Endothelial cell of umbilical vein (primary cell): ENCODE data around the gene CRY2. TPM values are rescaled to one million over a fixed set of nuclear protein-coding genes. Genes with fewer than 3 reads are reported as not detected.

Experiments used
- BruUV-seq: library from RNA; stranded (reverse); fragments of 400-500 nt; replicated peaks from 2 replicates; lab custom pipeline; 2021; lab: Mats Ljungman, UMichigan
- CTCF ChIA-PET: fragments of 300-600, 350-600 bp; sonication (Branson Sonifier 250); formaldehyde crosslinking; loops from one replicate; lab custom pipeline; 2021; ENCODE audit warnings: antibody characterized with exemption, inconsistent platforms; lab: Charles Lee
- POLR2A ChIA-PET: fragments of 300-600, 350-600 bp; sonication (Branson Sonifier 250); formaldehyde crosslinking; loops from one replicate; lab custom pipeline; 2021; ENCODE audit warnings: antibody characterized with exemption, inconsistent platforms; lab: Charles Lee
- DNase-seq: peaks from one replicate; pipeline ENCODE4 v3.0.0-alpha.2; 2011; ENCODE audit warnings: low read depth, low spot score
- FAIRE-seq: peaks from 2 replicates; lab custom pipeline; 2011; peaks lifted over from hg19 to GRCh38; lab: Jason Lieb, UNC
- H2AFZ ChIP-seq: 2 replicates; pipeline ENCODE4 v1.6.0; 2012; ENCODE audit warnings: low read depth, low read length, control low read depth, inconsistent platforms
- H3K27ac ChIP-seq: 2 replicates; pipeline ENCODE4 v1.5.1; 2011; ENCODE audit warnings: low read depth, mild to moderate bottlenecking, control low read depth, low read length, moderate library complexity; ENCODE audit not compliant: insufficient read depth
- H3K27me3 ChIP-seq, 2 experiments: 2 replicates each; pipeline versions ENCODE4 v1.6.0 to v1.6.1; 2011; ENCODE audit warnings: low read length in 2 of 2, mixed read lengths in 1 of 2; ENCODE audit not compliant: control insufficient read depth in 2 of 2, insufficient read depth in 2 of 2
- H3K36me3 ChIP-seq, 2 experiments: 2 replicates in 1 of 2; 3 replicates in 1 of 2; pipeline ENCODE4 v1.5.1; 2011; ENCODE audit warnings: low read length in 2 of 2, mild to moderate bottlenecking in 1 of 2, moderate library complexity in 1 of 2; ENCODE audit not compliant: control insufficient read depth in 2 of 2, insufficient read depth in 2 of 2; ENCODE audit errors: extremely low read depth in 1 of 2
- H3K4me1 ChIP-seq: 3 replicates; pipeline ENCODE4 v1.5.1; 2011; ENCODE audit warnings: mild to moderate bottlenecking, low read length; ENCODE audit not compliant: control insufficient read depth, insufficient read depth; ENCODE audit errors: extremely low read depth
- H3K4me2 ChIP-seq: 2 replicates; pipeline ENCODE4 v1.6.1; 2011; ENCODE audit warnings: low read length, control low read depth, mixed read lengths; ENCODE audit not compliant: insufficient read depth
- H3K4me3 ChIP-seq, 3 experiments: fragments of 200-600 bp in 1 of 3; sonication (generic), shearing (Covaris generic) in 1 of 3; replicated peaks in 1 of 3; 2 replicates each; pipeline ENCODE4 v1.5.1; 2011 to 2016; ENCODE audit warnings: control low read depth in 3 of 3, low read length in 3 of 3, mild to moderate bottlenecking in 2 of 3, inconsistent platforms in 1 of 3, low read depth in 1 of 3, moderate library complexity in 1 of 3; ENCODE audit not compliant: insufficient read depth in 1 of 3
- H3K79me2 ChIP-seq: 2 replicates; pipeline ENCODE4 v1.6.0; 2012; ENCODE audit warnings: low read length, inconsistent platforms; ENCODE audit not compliant: control insufficient read depth, insufficient read depth
- H3K9ac ChIP-seq: replicated peaks from 2 replicates; pipeline ENCODE3; 2011; ENCODE audit warnings: low read length, control low read depth; ENCODE audit not compliant: insufficient read depth; ENCODE audit errors: extremely low read depth
- H3K9me1 ChIP-seq: replicated peaks from 3 replicates; pipeline ENCODE4 v1.6.0; 2011; ENCODE audit warnings: mild to moderate bottlenecking, low read length; ENCODE audit not compliant: control insufficient read depth, insufficient read depth; ENCODE audit errors: extremely low read depth
- H3K9me3 ChIP-seq: replicated peaks from 2 replicates; pipeline ENCODE4 v1.5.1; 2012; ENCODE audit warnings: low read length, inconsistent platforms; ENCODE audit not compliant: control insufficient read depth, insufficient read depth
- H4K20me1 ChIP-seq: replicated peaks from 2 replicates; pipeline ENCODE3; 2011; ENCODE audit warnings: mild to moderate bottlenecking, low read length; ENCODE audit not compliant: control insufficient read depth, insufficient read depth; ENCODE audit errors: extremely low read depth
- CTCF ChIP-seq, 2 donors: IDR thresholded peaks; 1 replicate in 1 of 2; 2 replicates in 1 of 2; pipeline ENCODE4 v1.5.1; 2011; ENCODE audit warnings: low read length in 2 of 2, mild to moderate bottlenecking in 2 of 2, moderate library complexity in 2 of 2, control low read depth in 1 of 2, inconsistent platforms in 1 of 2, low read depth in 1 of 2; ENCODE audit not compliant: insufficient read depth in 1 of 2; ENCODE audit errors: extremely low read depth in 1 of 2
- EZH2 ChIP-seq: IDR thresholded peaks from 2 replicates; pipeline ENCODE4 v1.6.1; 2012; ENCODE audit warnings: borderline replicate concordance, low read depth, mild to moderate bottlenecking, moderate library complexity, low read length, inconsistent platforms; ENCODE audit not compliant: severe bottlenecking
- FOS ChIP-seq: IDR thresholded peaks from 2 replicates; pipeline ENCODE4 v1.6.1; 2011; ENCODE audit warnings: mild to moderate bottlenecking, low read length, moderate library complexity, borderline replicate concordance; ENCODE audit not compliant: insufficient read depth
- GATA2 ChIP-seq: IDR thresholded peaks from 2 replicates; pipeline ENCODE4 v1.7.0; 2011; ENCODE audit warnings: low read depth, mild to moderate bottlenecking, moderate library complexity, mixed read lengths, low read length; ENCODE audit not compliant: insufficient read length, insufficient read depth
- JUN ChIP-seq: IDR thresholded peaks from 2 replicates; pipeline ENCODE4 v1.6.1; 2011; ENCODE audit warnings: borderline replicate concordance, low read depth; ENCODE audit not compliant: insufficient read length, insufficient read depth
- MAX ChIP-seq: IDR thresholded peaks from 2 replicates; pipeline ENCODE4 v1.6.1; 2011; ENCODE audit not compliant: insufficient read depth, insufficient read length
- MYC ChIP-seq: IDR thresholded peaks from one replicate; pipeline ENCODE4 v1.6.1; 2011; ENCODE audit warnings: mild to moderate bottlenecking, low read depth, low read length
- POLR2A ChIP-seq: IDR thresholded peaks from 2 replicates; pipeline ENCODE4 v1.6.1; 2012; ENCODE audit warnings: low read depth, mild to moderate bottlenecking, control low read depth, low read length
- POLR2AphosphoS5 ChIP-seq: IDR thresholded peaks from 2 replicates; pipeline ENCODE4 v1.6.1; 2012; ENCODE audit warnings: low read depth, mild to moderate bottlenecking, control low read depth, low read length, moderate library complexity; ENCODE audit not compliant: insufficient read depth
- dilution Hi-C: fragments of 300-500 bp; cut with MboI; formaldehyde crosslinking; loops from one replicate; pipeline ENCODE4 v1.15.0; 2019; ENCODE audit warnings: low sequenced_read_pairs; ENCODE audit not compliant: extremely low pct_ligation_motif_present
- intact Hi-C: fragments of 100-400 bp; cut with micrococcal nuclease; formaldehyde crosslinking; loops from one replicate; pipeline ENCODE4 v1.10.0; 2022
- polyA plus RNA-seq, 4 experiments: library from polyadenylated mRNA; depleted of rRNA in 3 of 4; stranded (reverse) in 3 of 4; unstranded in 1 of 4; fragments of >200 nt; gene quantifications; 2 replicates each; pipeline versions ENCODE4 v1.2.1 to v1.2.3, GENCODE V29; 2011 to 2012; ENCODE audit warnings: missing spikeins in 1 of 4
- total RNA-seq: library from RNA; stranded (reverse); gene quantifications from 2 replicates; pipeline ENCODE4 v1.2.3, GENCODE V29; 2021

Gene CRY2
- total and polyA plus RNA-seq, 2 donors (not counting 3 experiments of a cell fraction or from before 2014, with no cell fraction given): 7.7 to 11.7 TPM

GRCh38 chr11:45859661-45860140 lies 12.4 kb downstream of the CRY2 start:
- dilution Hi-C loops: no loop called here
- Histone ChIP-seq H4K20me1 (no peaks in the 10 kb centered on the region), H2AFZ (no peak overlapping the region), H3K4me2 (no peak overlapping the region), H3K9me3 (no peaks in the 10 kb centered on the region), H3K27ac (no peak overlapping the region), H3K79me2 (no peaks in the 10 kb centered on the region), H3K36me3 (peaks cover 0 to 12% of the 10 kb centered on the region in 2 experiments), H3K4me3 (no peak overlapping the region), H3K27me3 (no peaks in the 10 kb centered on the region), H3K9ac (no peak overlapping the region), H3K4me1 (peaks cover 28% of the 10 kb centered on the region), H3K9me1 (no peaks in the 10 kb centered on the region)
- intact Hi-C loops: no loop called here
- POLR2A ChIA-PET: interaction anchor here (0.7 kb wide), 1 partner anchor 713 kb away, joined by 3 read pairs; no protein-coding TSS in a partner anchor
- TF ChIP-seq FOS (no peak), GATA2 (no peak), POLR2A (no peak), CTCF (IDR thresholded peaks at IDR 0.05; ENCODE audit: extremely low read depth in 1 of 2, insufficient read depth in 1 of 2, low read depth in 1 of 2, low read length in 2 of 2) (no peak), POLR2AphosphoS5 (no peak), EZH2 (no peak), JUN (no peak), MAX (no peak), MYC (no peak)
- DNase-seq (peak; percentile 85), FAIRE-seq (no peak)
- CTCF ChIA-PET: interaction anchor here (0.9 to 1.7 kb wide), 4 partner anchors 9 to 18 kb away, joined by 3 to 5 read pairs (median 4); no protein-coding TSS in a partner anchor
- no TSS peak for BruUV-seq
